Activated B cell treated with CpG ODN at 0.5 μM for 24 hours (primary cell): Measurements from ENCODE around the gene CASZ1. TPM values are rescaled to one million over a fixed set of nuclear protein-coding genes. Genes with fewer than 3 reads are reported as not detected.

ENCODE experiments used
- ATAC-seq: fragments of 200-7000 bp; cut with Tn5 transposase; one replicate; pipeline ENCODE4 v1.10.0; 2021; ENCODE audit warnings: low read depth, mild to moderate bottlenecking, moderate library complexity
- CTCF ChIA-PET: fragments of 350-600 bp; sonication (Branson Sonifier 250); formaldehyde crosslinking; loops from one replicate; lab custom pipeline; 2021; ENCODE audit warnings: antibody characterized with exemption; lab: Charles Lee
- POLR2A ChIA-PET: fragments of 350-600 bp; sonication (Branson Sonifier 250); formaldehyde crosslinking; loops from one replicate; lab custom pipeline; 2021; ENCODE audit warnings: antibody characterized with exemption; lab: Charles Lee
- DNase-seq: peaks from one replicate; pipeline ENCODE4 v3.0.0; 2022
- H3K27ac Mint-ChIP-seq: one replicate; pipeline ENCODE4 v1.8.0; 2020; ENCODE audit warnings: mixed read lengths
- H3K27me3 Mint-ChIP-seq: one replicate; pipeline ENCODE4 v1.8.0; 2021; ENCODE audit warnings: mixed read lengths
- H3K36me3 Mint-ChIP-seq: one replicate; pipeline ENCODE4 v1.8.0; 2021; ENCODE audit warnings: low read depth, mixed read lengths
- H3K4me1 Mint-ChIP-seq: one replicate; pipeline ENCODE4 v1.8.0; 2021; ENCODE audit warnings: mixed read lengths
- H3K4me3 Mint-ChIP-seq: one replicate; pipeline ENCODE4 v1.8.0; 2020; ENCODE audit warnings: mild to moderate bottlenecking, mixed read lengths
- H3K9me3 Mint-ChIP-seq: one replicate; pipeline ENCODE4 v1.8.0; 2020; ENCODE audit warnings: mixed read lengths
- CTCF ChIP-seq: fragments of 200-600 bp; IDR thresholded peaks from one replicate; pipeline ENCODE4 v1.8.0; 2022; ENCODE audit warnings: antibody characterized with exemption, mild to moderate bottlenecking
- intact Hi-C: fragments of 100-400 bp; cut with micrococcal nuclease; formaldehyde crosslinking; loops from one replicate; pipeline ENCODE4 v1.15.1; 2024
- total RNA-seq: library from RNA; stranded (reverse); gene quantifications from 2 replicates; pipeline ENCODE4 v1.2.3, GENCODE V29; 2022

Gene CASZ1
- total RNA-seq, 1 donor from 2014 or later, result 35.6 TPM

DNA sequence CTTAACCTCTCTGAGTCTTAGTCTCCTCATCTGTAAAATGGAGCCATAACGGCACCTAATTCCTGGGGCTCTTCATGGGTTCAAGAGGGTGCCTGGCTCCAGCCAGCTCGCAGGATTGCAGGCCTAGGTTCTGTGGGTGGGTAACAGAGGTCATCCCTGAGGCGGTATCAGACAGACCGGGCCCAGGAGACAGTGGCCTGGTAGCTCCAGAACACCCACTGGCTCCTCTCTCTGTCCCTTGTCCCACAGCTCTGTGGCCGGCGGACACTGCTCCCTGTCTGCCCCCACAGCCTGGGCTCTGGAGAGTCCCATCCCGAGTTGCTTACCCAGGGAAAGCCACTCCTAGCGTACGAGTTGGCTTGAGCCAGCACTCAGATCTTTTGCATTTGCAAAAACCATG is 171.4 kb downstream of the CASZ1 start:
- no peak for ATAC-seq
- no peaks in the 10 kb centered on the region for H3K9me3 Mint-ChIP-seq
- no peak for DNase-seq
- ChIA-PET CTCF (no interaction called here), POLR2A (no interaction called here)
- intact Hi-C loops, result no loop called here
- no peak overlapping the region for H3K27ac Mint-ChIP-seq
- no peaks in the 10 kb centered on the region for H3K27me3 Mint-ChIP-seq
- peaks cover 48% of the 10 kb centered on the region for H3K36me3 Mint-ChIP-seq
- no peak for TF ChIP-seq CTCF
- no peak overlapping the region for H3K4me3 Mint-ChIP-seq
- H3K4me1 Mint-ChIP-seq, result no peaks in the 10 kb centered on the region

- H3K9me3 Mint-ChIP-seq, result no peaks in the 10 kb centered on the region
- ATAC-seq (no peak), DNase-seq (no peak)
- H3K27ac Mint-ChIP-seq, result no peak overlapping the region
- no peaks in the 10 kb centered on the region for H3K27me3 Mint-ChIP-seq
- CTCF ChIA-PET, result no interaction called here
- peaks cover 44% of the 10 kb centered on the region for H3K36me3 Mint-ChIP-seq
- TF ChIP-seq CTCF, result no peak
- POLR2A ChIA-PET, result no interaction called here
- intact Hi-C loops, result no loop called here
- H3K4me1 Mint-ChIP-seq, result no peaks in the 10 kb centered on the region
- no peak overlapping the region for H3K4me3 Mint-ChIP-seq
Measured at GRCh38 chr1:10624256-10625050, 172.0 kb downstream of the CASZ1 start.

DNA sequence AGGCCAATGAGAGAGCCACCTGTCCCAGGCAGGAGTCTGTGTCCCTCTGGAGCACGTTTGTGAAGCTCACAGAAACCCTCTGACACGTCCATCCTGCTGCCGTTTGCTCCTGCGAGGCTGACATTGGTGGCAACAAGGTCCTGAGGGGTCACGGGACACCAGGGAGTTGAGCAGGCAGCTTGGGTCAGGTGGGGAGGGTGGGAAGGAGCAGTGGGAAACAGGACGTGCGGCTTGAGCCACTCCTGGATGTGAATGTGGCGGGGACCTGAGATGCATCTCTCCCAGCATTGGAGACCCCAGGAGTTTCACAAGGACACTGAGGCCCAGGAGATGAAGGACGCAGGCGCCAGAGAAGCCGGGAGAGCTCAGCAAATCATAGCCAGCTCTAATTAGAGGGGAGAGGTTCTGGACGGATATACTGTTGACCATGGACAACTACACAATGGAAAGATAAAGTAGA is 172.7 kb downstream of the CASZ1 start:
- no peak for ATAC-seq
- CTCF ChIA-PET, result no interaction called here
- intact Hi-C loops, result no loop called here
- Mint-ChIP-seq H3K4me3 (no peak overlapping the region), H3K9me3 (no peaks in the 10 kb centered on the region), H3K36me3 (peaks cover 42% of the 10 kb centered on the region), H3K27ac (no peak overlapping the region), H3K27me3 (no peaks in the 10 kb centered on the region), H3K4me1 (no peaks in the 10 kb centered on the region)
- POLR2A ChIA-PET, result no interaction called here
- TF ChIP-seq CTCF, result no peak
- no peak for DNase-seq

GRCh38 chr1:10622910-10623685 is 173.3 kb downstream of the CASZ1 start:
- H3K4me1 Mint-ChIP-seq, result no peaks in the 10 kb centered on the region
- ChIA-PET POLR2A (no interaction called here), CTCF (no interaction called here)
- ATAC-seq (no peak), DNase-seq (no peak)
- no peak for TF ChIP-seq CTCF
- H3K27me3 Mint-ChIP-seq, result no peaks in the 10 kb centered on the region
- H3K9me3 Mint-ChIP-seq, result no peaks in the 10 kb centered on the region
- H3K4me3 Mint-ChIP-seq, result no peak overlapping the region
- H3K27ac Mint-ChIP-seq, result no peak overlapping the region
- intact Hi-C loops, result no loop called here
- H3K36me3 Mint-ChIP-seq, result peaks cover 41% of the 10 kb centered on the region

DNA sequence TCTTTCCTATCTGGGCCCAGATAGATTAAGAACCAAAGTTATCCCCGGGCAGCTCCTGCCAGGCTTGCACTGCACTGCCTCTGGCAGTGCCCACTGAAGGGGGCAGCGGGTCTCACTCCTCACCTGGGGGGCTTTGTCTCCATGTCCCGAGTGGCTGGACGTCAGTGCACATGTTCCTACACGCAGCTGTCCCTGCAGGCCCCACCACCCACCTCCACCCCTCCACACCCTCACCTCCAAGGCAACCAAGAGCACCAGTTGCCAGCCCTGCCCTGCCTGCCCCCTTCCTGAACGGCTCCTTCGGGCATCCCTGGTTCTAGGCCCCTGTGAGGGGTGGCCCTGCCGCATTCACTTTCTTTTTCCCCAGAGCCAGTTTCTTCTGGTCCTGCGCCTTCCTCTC is 174.5 kb downstream of the CASZ1 start:
- Mint-ChIP-seq H3K9me3 (no peaks in the 10 kb centered on the region), H3K27me3 (no peaks in the 10 kb centered on the region), H3K4me3 (no peak overlapping the region), H3K4me1 (no peaks in the 10 kb centered on the region), H3K36me3 (peaks cover 45% of the 10 kb centered on the region), H3K27ac (no peak overlapping the region)
- no peak for ATAC-seq
- DNase-seq, result no peak
- CTCF ChIA-PET, result no interaction called here
- intact Hi-C loops, result no loop called here
- no peak for TF ChIP-seq CTCF
- POLR2A ChIA-PET, result no interaction called here
